T-cell (primary cell): ENCODE measurements around the gene RAB9A. TPM values are rescaled to one million over a fixed set of nuclear protein-coding genes. Genes with fewer than 3 reads are reported as not detected.

Experiments used
- ATAC-seq, 4 experiments: fragments of 200-7000 bp in 3 of 4; fragments of 150-1000 bp in 1 of 4; cut with Tn5 transposase; replicated peaks in 1 of 4; 1 replicate in 3 of 4; 2 replicates in 1 of 4; pipeline ENCODE4 v1.10.0; 2021; ENCODE audit warnings: moderate library complexity in 3 of 4, mild to moderate bottlenecking in 2 of 4, moderate number of reproducible peaks in 1 of 4
- CTCF ChIA-PET, 2 donors: fragments of 300-600 bp; sonication (Branson Sonifier 250); formaldehyde crosslinking; loops; one replicate each; lab custom pipeline; 2022; ENCODE audit warnings: antibody characterized with exemption in 2 of 2; lab: Charles Lee
- POLR2A ChIA-PET, 2 donors: fragments of 300-600 bp; sonication (Branson Sonifier 250); formaldehyde crosslinking; loops; one replicate each; lab custom pipeline; 2022; ENCODE audit warnings: antibody characterized with exemption in 2 of 2; lab: Charles Lee
- DNase-seq, 35 experiments: peaks; one replicate each; pipeline versions ENCODE4 v3.0.0 to v3.0.0-alpha.2; 2013 to 2023
- H3K27ac ChIP-seq: one replicate; pipeline ENCODE4 v1.5.1; 2013; ENCODE audit warnings: low read length
- H3K27me3 ChIP-seq, 2 experiments: replicated peaks in 1 of 2; 1 replicate in 1 of 2; 2 replicates in 1 of 2; pipeline versions ENCODE4 v1.6.1 to v1.7.0; 2013; ENCODE audit warnings: low read length in 1 of 2, mixed read lengths in 1 of 2; ENCODE audit not compliant: control insufficient read depth in 2 of 2, insufficient read depth in 2 of 2; ENCODE audit errors: extremely low read depth in 1 of 2
- H3K36me3 ChIP-seq, 2 donors: 1 replicate in 1 of 2; 2 replicates in 1 of 2; pipeline versions ENCODE4 v1.6.1 to v1.7.0; 2013; ENCODE audit warnings: low read length in 1 of 2; ENCODE audit not compliant: control insufficient read depth in 2 of 2, insufficient read depth in 1 of 2; ENCODE audit errors: extremely low read depth in 1 of 2
- H3K4me1 ChIP-seq, 2 experiments: 1 replicate in 1 of 2; 2 replicates in 1 of 2; pipeline versions ENCODE4 v1.6.1 to v1.7.0; 2013; ENCODE audit warnings: low read length in 2 of 2, mixed read lengths in 1 of 2; ENCODE audit not compliant: insufficient read depth in 2 of 2, control insufficient read depth in 1 of 2; ENCODE audit errors: extremely low read depth in 1 of 2
- H3K4me3 ChIP-seq, 2 donors: 1 replicate in 1 of 2; 2 replicates in 1 of 2; pipeline versions ENCODE4 v1.5.1 to v1.7.0; 2013; ENCODE audit warnings: mild to moderate bottlenecking in 2 of 2, low read length in 1 of 2, moderate library complexity in 1 of 2; ENCODE audit not compliant: control insufficient read depth in 1 of 2; ENCODE audit errors: extremely low read depth in 1 of 2
- H3K9me3 ChIP-seq: 2 replicates; pipeline ENCODE4 v1.7.0; 2013
- H3K27ac Mint-ChIP-seq, 2 donors: one replicate each; pipeline ENCODE4 v1.8.0; 2020 to 2021; ENCODE audit warnings: mild to moderate bottlenecking in 2 of 2, mixed read lengths in 2 of 2
- H3K27me3 Mint-ChIP-seq, 2 donors: one replicate each; pipeline ENCODE4 v1.8.0; 2021 to 2022; ENCODE audit warnings: mixed read lengths in 2 of 2
- H3K36me3 Mint-ChIP-seq: one replicate; pipeline ENCODE4 v1.8.0; 2021; ENCODE audit warnings: mixed read lengths
- H3K4me1 Mint-ChIP-seq, 3 donors: one replicate each; pipeline ENCODE4 v1.8.0; 2020 to 2022; ENCODE audit warnings: mixed read lengths in 3 of 3, mild to moderate bottlenecking in 1 of 3
- H3K4me3 Mint-ChIP-seq, 3 donors: one replicate each; pipeline ENCODE4 v1.8.0; 2020 to 2022; ENCODE audit warnings: mild to moderate bottlenecking in 3 of 3, mixed read lengths in 3 of 3, moderate library complexity in 3 of 3
- H3K9me3 Mint-ChIP-seq, 3 donors: one replicate each; pipeline ENCODE4 v1.8.0; 2020 to 2022; ENCODE audit warnings: mixed read lengths in 3 of 3
- WGBS: methylation state at CpG from one replicate; pipeline ENCODE4 v1.1.5; 2013; ENCODE audit warnings: missing lambda C conversion rate; ENCODE audit not compliant: insufficient coverage; 5-methylcytosine and 5-hydroxymethylcytosine counted together
- total RNA-seq, 35 experiments: library from RNA in 6 of 35; stranded (reverse) in 6 of 35; fragments of 120-200 nt in 1 of 35; gene quantifications; one replicate each; pipeline versions ENCODE4 v1.2.1 to v1.2.4 and lab custom pipeline; 2013 to 2026

Gene RAB9A
- total RNA-seq, 5 donors from 2014 or later (not counting 1 experiment from before 2014, with no cell fraction given) = 12.2 to 27.3 (median 16.4) TPM

- H3K9me3 ChIP-seq = no peaks in the 10 kb centered on the region
- POLR2A ChIA-PET = interaction anchor here in 1 of 2 donors (0.7 kb wide), 1 partner anchor 789 kb away, joined by 5 read pairs; no protein-coding TSS in a partner anchor
- WGBS = no CpG with 5 or more reads among the region's 1 CpG
- DNase-seq = no peak
- Mint-ChIP-seq H3K4me1 (peaks cover 35 to 89% (median 67%) of the 10 kb centered on the region in 3 donors), H3K27ac (peak overlapping the region; percentile 2 to 8), H3K4me3 (no peak overlapping the region), H3K9me3 (no peaks in the 10 kb centered on the region), H3K36me3 (peaks cover 19% of the 10 kb centered on the region), H3K27me3 (peaks cover 0 to 8% of the 10 kb centered on the region in 2 donors)
- no peak for ATAC-seq
- H3K4me1 ChIP-seq = peaks cover 0 to 32% of the 10 kb centered on the region in 2 experiments
- CTCF ChIA-PET = interaction anchor here (0.7 to 3.7 kb wide), 3 partner anchors 12 to 354 kb away, joined by 3 to 17 read pairs (median 4); no protein-coding TSS in a partner anchor
- H3K27me3 ChIP-seq = no peaks in the 10 kb centered on the region
- H3K36me3 ChIP-seq = peaks cover 0 to 2% of the 10 kb centered on the region in 2 donors
- no peak overlapping the region for H3K4me3 ChIP-seq
- H3K27ac ChIP-seq = no peak overlapping the region
These were observed 9.5 kb downstream of the RAB9A start for GRCh38 chrX:13698432-13698831.

- 80% methylated on average over 2 of the region's 7 CpGs for WGBS
- ATAC-seq (no peak), DNase-seq (peak in 1 of 35 experiments; percentile 3)
- peaks cover 0 to 32% of the 10 kb centered on the region in 2 experiments for H3K4me1 ChIP-seq
- H3K36me3 Mint-ChIP-seq = peaks cover 19% of the 10 kb centered on the region
- H3K4me3 Mint-ChIP-seq = no peak overlapping the region
- peaks cover 0 to 2% of the 10 kb centered on the region in 2 donors for H3K36me3 ChIP-seq
- no peak overlapping the region for H3K4me3 ChIP-seq
- H3K27ac ChIP-seq = no peak overlapping the region
- peaks cover 36 to 88% (median 67%) of the 10 kb centered on the region in 3 donors for H3K4me1 Mint-ChIP-seq
- H3K27me3 Mint-ChIP-seq = peaks cover 0 to 8% of the 10 kb centered on the region in 2 donors
- no peaks in the 10 kb centered on the region for H3K9me3 Mint-ChIP-seq
- H3K27ac Mint-ChIP-seq = no peak overlapping the region
- ChIA-PET POLR2A (no interaction called here), CTCF (interaction anchor here (0.7 to 3.7 kb wide), 4 partner anchors 11 to 193 kb away, joined by 3 to 17 read pairs (median 4); partner anchors contain the start of gene RAB9A (in 1 of the 2))
- no peaks in the 10 kb centered on the region for H3K9me3 ChIP-seq
- H3K27me3 ChIP-seq = no peaks in the 10 kb centered on the region
These were observed 10.4 kb downstream of the RAB9A start for GRCh38 chrX:13699183-13699826.

GRCh38 chrX:13700380-13700779 lies 11.5 kb downstream of the RAB9A start:
- H3K27me3 Mint-ChIP-seq = peaks cover 0 to 9% of the 10 kb centered on the region in 2 donors
- CTCF ChIA-PET = no interaction called here
- peaks cover 31 to 78% (median 59%) of the 10 kb centered on the region in 3 donors for H3K4me1 Mint-ChIP-seq

GRCh38 chrX:13702111-13702789 lies 13.3 kb downstream of the RAB9A start:
- 100% methylated on average over 1 of the region's 5 CpGs for WGBS
- Histone ChIP-seq H3K9me3 (no peaks in the 10 kb centered on the region), H3K36me3 (peaks cover 0 to 5% of the 10 kb centered on the region in 2 donors), H3K27ac (no peak overlapping the region), H3K4me1 (peaks cover 0 to 16% of the 10 kb centered on the region in 2 experiments), H3K4me3 (no peak overlapping the region), H3K27me3 (no peaks in the 10 kb centered on the region)
- Mint-ChIP-seq H3K9me3 (no peaks in the 10 kb centered on the region), H3K36me3 (peaks cover 8% of the 10 kb centered on the region), H3K27me3 (peaks cover 0 to 13% of the 10 kb centered on the region in 2 donors), H3K4me1 (peaks cover 28 to 67% (median 44%) of the 10 kb centered on the region in 3 donors), H3K4me3 (no peak overlapping the region), H3K27ac (peak overlapping the region; percentile 57 to 66)
- no peak for ATAC-seq
- POLR2A ChIA-PET = no interaction called here
- CTCF ChIA-PET = no interaction called here
- no peak for DNase-seq

More at GRCh38 chrX:13700380-13700779, 11.5 kb downstream of the RAB9A start:
- WGBS = no CpG with 5 or more reads among the region's 4 CpGs
- Histone ChIP-seq H3K27me3 (no peaks in the 10 kb centered on the region), H3K36me3 (peaks cover 0 to 2% of the 10 kb centered on the region in 2 donors), H3K4me1 (peaks cover 0 to 25% of the 10 kb centered on the region in 2 experiments), H3K4me3 (no peak overlapping the region), H3K27ac (no peak overlapping the region), H3K9me3 (no peaks in the 10 kb centered on the region)
- Mint-ChIP-seq H3K9me3 (no peaks in the 10 kb centered on the region), H3K4me3 (no peak overlapping the region), H3K27ac (no peak overlapping the region), H3K36me3 (peaks cover 15% of the 10 kb centered on the region)
- ATAC-seq = no peak
- POLR2A ChIA-PET = no interaction called here
- DNase-seq = no peak

GRCh38 chrX:13703135-13703534 lies 14.2 kb downstream of the RAB9A start:
- WGBS = no CpG with 5 or more reads among the region's 3 CpGs
- ChIA-PET POLR2A (no interaction called here), CTCF (no interaction called here)

GRCh38 chrX:13703589-13703988 lies 14.7 kb downstream of the RAB9A start:
- Mint-ChIP-seq H3K27ac (peak overlapping the region; percentile 23 to 67), H3K9me3 (no peaks in the 10 kb centered on the region), H3K27me3 (peaks cover 0 to 13% of the 10 kb centered on the region in 2 donors), H3K36me3 (peaks cover 7% of the 10 kb centered on the region), H3K4me1 (peaks cover 25 to 56% (median 39%) of the 10 kb centered on the region in 3 donors), H3K4me3 (no peak overlapping the region)
- ChIA-PET POLR2A (no interaction called here), CTCF (no interaction called here)
- Histone ChIP-seq H3K27ac (no peak overlapping the region), H3K4me3 (no peak overlapping the region), H3K27me3 (no peaks in the 10 kb centered on the region), H3K36me3 (peaks cover 0 to 7% of the 10 kb centered on the region in 2 donors), H3K4me1 (peaks cover 0 to 16% of the 10 kb centered on the region in 2 experiments), H3K9me3 (no peaks in the 10 kb centered on the region)
- ATAC-seq (no peak), DNase-seq (no peak)
- no CpG with 5 or more reads among the region's 3 CpGs for WGBS

More at GRCh38 chrX:13703135-13703534, 14.2 kb downstream of the RAB9A start:
- Mint-ChIP-seq H3K4me3 (no peak overlapping the region), H3K27me3 (peaks cover 0 to 13% of the 10 kb centered on the region in 2 donors), H3K27ac (peak overlapping the region; percentile 23 to 31), H3K36me3 (peaks cover 7% of the 10 kb centered on the region), H3K9me3 (no peaks in the 10 kb centered on the region), H3K4me1 (peaks cover 25 to 60% (median 39%) of the 10 kb centered on the region in 3 donors)
- no peak for ATAC-seq
- Histone ChIP-seq H3K4me1 (peaks cover 0 to 16% of the 10 kb centered on the region in 2 experiments), H3K36me3 (peaks cover 0 to 5% of the 10 kb centered on the region in 2 donors), H3K9me3 (no peaks in the 10 kb centered on the region), H3K4me3 (no peak overlapping the region), H3K27ac (no peak overlapping the region), H3K27me3 (no peaks in the 10 kb centered on the region)
- no peak for DNase-seq
